Gastroesophageal sphincter (tissue), 4 donors: Measurements from ENCODE around the gene DCBLD1. TPM values are rescaled to one million over a fixed set of nuclear protein-coding genes. Genes with fewer than 3 reads are reported as not detected.
"Not testable (repeated sequence)": the region's sequence is repeated elsewhere in the genome, so short reads cannot be mapped to it uniquely, and the experiment has no call there.

Experiments used
- ATAC-seq: fragments of 150-250 bp; one replicate; pipeline ENCODE4 v1.9.1; 2016; ENCODE audit warnings: mild to moderate bottlenecking, moderate library complexity
- H3K27ac ChIP-seq, 4 donors: fragments of 200-600 bp; sonication (generic) in 3 of 4; 1 replicate in 3 of 4; 2 replicates in 1 of 4; pipeline ENCODE4 v1.5.1; 2016 to 2019
- H3K27me3 ChIP-seq: fragments of 200-600 bp; sonication (generic); one replicate; pipeline ENCODE4 v1.5.1; 2019
- H3K36me3 ChIP-seq, 2 donors: fragments of 200-600 bp; sonication (generic); one replicate each; pipeline ENCODE4 v1.5.1; 2019; ENCODE audit warnings: control low read depth in 1 of 2
- H3K4me1 ChIP-seq, 3 donors: fragments of 200-600 bp; sonication (generic); 1 replicate in 2 of 3; 2 replicates in 1 of 3; pipeline ENCODE4 v1.5.1; 2016 to 2019; ENCODE audit warnings: control low read depth in 2 of 3
- H3K4me3 ChIP-seq, 2 donors: fragments of 200-600 bp; sonication (generic); one replicate each; pipeline ENCODE4 v1.5.1; 2019; ENCODE audit warnings: mild to moderate bottlenecking in 1 of 2, moderate library complexity in 1 of 2
- H3K9me3 ChIP-seq, 3 donors: fragments of 200-600 bp; sonication (generic); one replicate each; pipeline ENCODE4 v1.5.1; 2017 to 2019; ENCODE audit warnings: control low read depth in 2 of 3
- EP300 ChIP-seq: sonication (generic); formaldehyde crosslinking; IDR thresholded peaks from one replicate; pipeline ENCODE4 v1.6.1; 2017; ENCODE audit warnings: antibody characterized with exemption, mild to moderate bottlenecking
- POLR2A ChIP-seq, 2 donors: fragments of 450-650 bp; IDR thresholded peaks; one replicate each; pipeline ENCODE4 v1.6.1; 2017; ENCODE audit warnings: antibody characterized with exemption in 2 of 2, mild to moderate bottlenecking in 2 of 2, moderate library complexity in 1 of 2
- POLR2AphosphoS5 ChIP-seq: sonication (generic); formaldehyde crosslinking; IDR thresholded peaks from one replicate; pipeline ENCODE4 v1.6.1; 2017; ENCODE audit warnings: antibody characterized with exemption
- WGBS, 2 donors: methylation state at CpG; one replicate each; pipeline ENCODE4 v1.1.5; 2018; ENCODE audit warnings: low coverage in 1 of 2; 5-methylcytosine and 5-hydroxymethylcytosine counted together
- total RNA-seq, 4 donors: library from RNA; depleted of rRNA; stranded (reverse); fragments of >200 nt; gene quantifications; one replicate each; pipeline ENCODE4 v1.1.0, GENCODE V29; 2016
- TF ChIP-seq, protein P1 (sequence below), 4 experiments: fragments of 200-600 bp in 2 of 4; fragments of 450-650 bp in 2 of 4; sonication (generic) in 1 of 4; IDR thresholded peaks; one replicate each; pipeline ENCODE4 v1.5.1; 2017 to 2019; ENCODE audit warnings: antibody characterized with exemption in 4 of 4, mild to moderate bottlenecking in 2 of 4, moderate library complexity in 2 of 4

Gene DCBLD1
- 10 to 100 TPM in 2 of 4 donors, 1 to 10 TPM in 2; 5.0 to 10.9 (median 8.3) TPM for total RNA-seq

DNA sequence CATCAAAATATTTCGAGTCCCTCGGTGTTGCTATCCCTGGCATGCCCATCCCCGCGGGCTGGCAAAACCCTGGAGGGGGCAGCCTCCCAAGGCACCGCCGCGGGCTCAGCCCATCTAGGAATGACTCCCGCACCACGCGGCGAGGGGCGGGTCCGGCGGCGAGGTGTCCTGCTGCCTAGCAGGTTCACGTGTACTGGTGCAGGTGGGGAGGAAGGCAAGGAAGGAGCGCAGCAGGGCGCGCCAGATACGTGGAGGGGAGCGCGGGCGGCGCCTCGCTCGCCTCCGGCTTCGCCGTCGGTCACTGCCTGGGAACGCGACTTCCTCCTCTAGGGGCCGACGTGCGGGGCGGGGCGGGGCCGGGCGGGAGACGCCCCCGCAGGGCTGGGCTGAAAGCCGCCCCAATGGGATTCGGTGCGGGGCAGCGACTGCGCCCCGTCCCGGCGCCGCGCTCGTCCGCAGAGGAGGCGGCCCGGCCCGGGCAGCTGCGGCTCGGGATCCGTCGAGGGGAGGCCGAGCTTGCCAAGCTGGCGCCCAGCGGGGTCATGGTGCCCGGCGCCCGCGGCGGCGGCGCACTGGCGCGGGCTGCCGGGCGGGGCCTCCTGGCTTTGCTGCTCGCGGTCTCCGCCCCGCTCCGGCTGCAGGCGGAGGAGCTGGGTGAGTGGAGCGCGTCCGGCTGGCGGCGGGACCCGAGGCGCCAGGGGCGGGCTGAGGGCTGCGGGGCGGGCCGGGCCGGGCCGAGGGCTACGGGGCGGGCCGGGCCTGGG is at the start of gene DCBLD1:
TSS of gene DCBLD1 (plus strand) at position 435 of the 764 bp plus-strand sequence. CDS start at position 543, 108 bp downstream.
- WGBS, 2 donors = 0% methylated on average over 15 of the region's 96 CpGs; no CpG with 5 or more reads in 1 of the 2 donors
- peaks cover 0 to 25% (median 4%) of the 10 kb centered on the region in 3 donors for H3K4me1 ChIP-seq
- H3K4me3 ChIP-seq = peak within 1 kb of the TSS; percentile 77 to 85
- ATAC-seq = peak; percentile 95
- TF ChIP-seq POLR2AphosphoS5 = peak; percentile 9
- TF ChIP-seq, protein P1, sequence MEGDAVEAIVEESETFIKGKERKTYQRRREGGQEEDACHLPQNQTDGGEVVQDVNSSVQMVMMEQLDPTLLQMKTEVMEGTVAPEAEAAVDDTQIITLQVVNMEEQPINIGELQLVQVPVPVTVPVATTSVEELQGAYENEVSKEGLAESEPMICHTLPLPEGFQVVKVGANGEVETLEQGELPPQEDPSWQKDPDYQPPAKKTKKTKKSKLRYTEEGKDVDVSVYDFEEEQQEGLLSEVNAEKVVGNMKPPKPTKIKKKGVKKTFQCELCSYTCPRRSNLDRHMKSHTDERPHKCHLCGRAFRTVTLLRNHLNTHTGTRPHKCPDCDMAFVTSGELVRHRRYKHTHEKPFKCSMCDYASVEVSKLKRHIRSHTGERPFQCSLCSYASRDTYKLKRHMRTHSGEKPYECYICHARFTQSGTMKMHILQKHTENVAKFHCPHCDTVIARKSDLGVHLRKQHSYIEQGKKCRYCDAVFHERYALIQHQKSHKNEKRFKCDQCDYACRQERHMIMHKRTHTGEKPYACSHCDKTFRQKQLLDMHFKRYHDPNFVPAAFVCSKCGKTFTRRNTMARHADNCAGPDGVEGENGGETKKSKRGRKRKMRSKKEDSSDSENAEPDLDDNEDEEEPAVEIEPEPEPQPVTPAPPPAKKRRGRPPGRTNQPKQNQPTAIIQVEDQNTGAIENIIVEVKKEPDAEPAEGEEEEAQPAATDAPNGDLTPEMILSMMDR (IDR thresholded peaks at IDR 0.05) = peak in 1 of 4 experiments; percentile 42
- no peak for TF ChIP-seq EP300
- TF ChIP-seq POLR2A (IDR thresholded peaks at IDR 0.05) = peak; percentile 51 to 66
- no peaks in the 10 kb centered on the region for H3K27me3 ChIP-seq
- no peaks in the 10 kb centered on the region for H3K36me3 ChIP-seq
- H3K27ac ChIP-seq = peak within 1 kb of the TSS; percentile 55 to 91 (median 88)
- H3K9me3 ChIP-seq = no peaks in the 10 kb centered on the region

DNA sequence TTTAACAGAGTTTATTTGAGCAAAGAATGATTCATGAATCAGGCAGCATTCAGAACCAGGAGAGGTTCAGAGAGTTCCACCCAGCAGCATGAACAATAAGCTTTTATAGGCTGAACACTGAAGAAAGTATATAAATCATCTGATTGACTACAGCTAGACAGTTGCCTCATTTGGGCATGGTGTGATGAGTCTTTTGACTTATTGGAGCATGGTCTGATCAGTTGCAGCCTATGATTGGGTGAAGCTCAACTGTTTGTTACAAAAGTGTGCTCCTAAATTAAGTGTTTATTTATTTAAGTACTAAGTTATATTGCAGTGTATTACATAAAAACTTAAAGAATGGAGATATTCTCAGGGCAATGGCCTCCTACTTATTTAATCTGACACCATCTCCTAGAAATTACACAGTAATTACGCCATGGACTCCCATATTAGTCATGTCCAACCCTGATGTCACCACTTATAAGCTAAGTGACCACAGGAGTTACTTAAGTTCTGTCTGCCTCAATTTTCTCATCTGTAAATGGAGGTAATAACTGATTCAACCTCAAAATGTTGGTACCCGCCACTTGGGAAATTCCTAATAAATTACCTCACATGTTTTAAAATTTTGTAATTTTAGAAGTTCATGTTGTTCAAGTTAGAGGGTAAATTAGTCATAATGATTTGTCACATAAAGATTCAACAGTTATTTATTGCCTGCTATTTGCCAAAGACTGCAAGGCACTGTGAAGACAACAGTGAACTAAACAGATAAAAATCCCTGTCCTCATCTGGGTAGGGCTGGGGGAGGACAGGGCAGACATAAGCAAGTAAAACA is 41.6 kb upstream of the DCBLD1 start:
- H3K4me1 ChIP-seq = no peaks in the 10 kb centered on the region
- no peaks in the 10 kb centered on the region for H3K36me3 ChIP-seq
- no peak overlapping the region for H3K4me3 ChIP-seq
- no peak for TF ChIP-seq EP300
- TF ChIP-seq POLR2AphosphoS5 = no peak
- TF ChIP-seq POLR2A (IDR thresholded peaks at IDR 0.05) = no peak
- TF ChIP-seq, protein P1 (IDR thresholded peaks at IDR 0.05) = no peak
- H3K9me3 ChIP-seq = no peaks in the 10 kb centered on the region
- peaks cover 21% of the 10 kb centered on the region for H3K27me3 ChIP-seq
- peak; percentile 60 for ATAC-seq
- no peak overlapping the region for H3K27ac ChIP-seq
- 85 to 100% methylated on average over 2 of the region's 2 CpGs for WGBS, 2 donors

DNA sequence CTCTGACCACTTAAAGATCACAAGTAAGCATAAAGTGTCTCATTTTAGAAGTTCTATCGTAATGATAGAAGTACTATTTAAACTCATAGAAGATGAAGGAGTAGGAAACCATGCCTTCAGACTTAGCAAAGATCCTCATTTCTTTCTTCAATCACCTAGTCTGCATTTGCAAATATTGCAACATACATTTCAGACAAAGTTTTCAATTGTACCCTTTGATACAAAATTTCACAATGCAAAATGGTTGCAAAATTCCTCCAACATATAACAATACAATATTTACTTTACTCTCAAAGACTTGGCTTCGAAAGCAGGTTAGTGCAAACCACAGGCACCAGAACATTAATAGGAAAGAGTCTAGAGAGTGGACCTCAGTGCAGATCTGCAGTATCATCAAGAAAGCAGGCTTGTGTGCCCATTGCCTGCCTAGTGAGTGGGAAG is 40.6 kb upstream of the DCBLD1 start:
- no peaks in the 10 kb centered on the region for H3K4me1 ChIP-seq
- H3K36me3 ChIP-seq = no peaks in the 10 kb centered on the region
- H3K4me3 ChIP-seq = no peak overlapping the region
- TF ChIP-seq POLR2A (IDR thresholded peaks at IDR 0.05) (no peak), EP300 (no peak), POLR2AphosphoS5 (no peak)
- TF ChIP-seq, protein P1 (IDR thresholded peaks at IDR 0.05) = no peak
- ATAC-seq = no peak
- 82 to 95% methylated on average over 2 of the region's 2 CpGs for WGBS, 2 donors
- H3K9me3 ChIP-seq = no peaks in the 10 kb centered on the region
- no peak overlapping the region for H3K27ac ChIP-seq
- peaks cover 26% of the 10 kb centered on the region for H3K27me3 ChIP-seq

DNA sequence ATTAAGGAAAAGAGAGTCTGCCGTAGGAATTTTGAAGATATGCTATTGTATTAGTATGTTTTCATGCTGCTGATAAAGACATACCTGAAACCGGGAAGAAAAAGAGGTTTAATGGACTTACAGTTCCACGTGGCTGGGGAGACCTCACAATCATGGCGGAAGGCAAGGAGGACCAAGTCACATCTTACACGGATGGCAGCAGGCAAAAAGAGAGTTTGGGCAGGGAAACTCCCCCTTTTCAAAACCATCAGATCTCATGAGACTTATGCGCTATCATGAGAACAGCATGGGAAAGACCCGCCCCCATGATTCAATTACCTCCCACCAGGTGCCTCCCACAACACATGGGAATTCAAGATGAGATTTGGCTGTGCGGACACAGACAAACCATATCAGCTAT is 40.2 kb upstream of the DCBLD1 start:
- not testable (repeated sequence) for H3K4me3 ChIP-seq, H3K36me3 ChIP-seq, ATAC-seq, H3K27ac ChIP-seq, H3K9me3 ChIP-seq, H3K4me1 ChIP-seq
- WGBS, 2 donors = 81 to 85% methylated on average over 8 of the region's 8 CpGs
- H3K27me3 ChIP-seq = peaks cover 30% of the 10 kb centered on the region

DNA sequence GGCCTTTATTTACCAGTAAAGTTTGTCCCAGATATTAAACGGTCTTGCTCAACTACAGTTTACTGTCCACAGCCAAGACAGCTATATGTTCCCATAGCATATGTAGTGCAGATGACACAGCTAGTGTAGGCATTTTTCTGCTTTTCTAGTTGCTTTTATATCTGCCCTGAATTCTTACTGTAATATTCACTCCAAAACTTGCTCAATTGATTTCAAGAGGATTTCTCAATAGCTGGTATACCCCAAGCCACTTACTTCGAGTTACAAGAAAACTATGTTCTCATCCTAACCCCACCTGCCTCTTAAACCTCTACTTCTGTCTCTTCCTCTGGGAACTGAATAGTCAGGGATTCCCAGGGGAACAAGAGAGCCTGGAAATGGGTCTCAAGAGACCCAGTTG is 37.9 kb upstream of the DCBLD1 start:
- 60 to 69% methylated on average over 2 of the region's 2 CpGs for WGBS, 2 donors
- H3K27ac ChIP-seq = no peak overlapping the region
- H3K36me3 ChIP-seq = no peaks in the 10 kb centered on the region
- no peak overlapping the region for H3K4me3 ChIP-seq
- TF ChIP-seq, protein P1 (IDR thresholded peaks at IDR 0.05) = no peak
- TF ChIP-seq POLR2AphosphoS5 = no peak
- TF ChIP-seq POLR2A (IDR thresholded peaks at IDR 0.05) = no peak
- TF ChIP-seq EP300 = no peak
- H3K27me3 ChIP-seq = peaks cover 51% of the 10 kb centered on the region
- no peak for ATAC-seq
- H3K9me3 ChIP-seq = no peaks in the 10 kb centered on the region
- peaks cover 0 to 1% (median 0%) of the 10 kb centered on the region in 3 donors for H3K4me1 ChIP-seq
